ENCODE results near the gene FBXL17. TPM values are rescaled to one million over a fixed set of nuclear protein-coding genes. Genes with fewer than 3 reads are reported as not detected.

FBXL17 gene
- total RNA-seq, 1 experiment from 2014 or later = 5.3 TPM

GRCh38 chr5:107813559-107813958 lies 568.3 kb downstream of the FBXL17 start:
- Mint-ChIP-seq H3K9me3 (no peaks in the 10 kb centered on the region; a peak in 1 of 5 replicates), H3K4me1 (peaks cover 52 to 58% of the 10 kb centered on the region in 2 experiments), H3K27me3 (ENCODE audit: low read depth) (peaks cover 11% of the 10 kb centered on the region), H3K4me3 (no peak overlapping the region), H3K27ac (no peak overlapping the region), H3K36me3 (ENCODE audit: insufficient read depth in 1 of 3, low read depth in 3 of 3) (no peaks in the 10 kb centered on the region; a peak in 1 of 7 replicates)
- Histone ChIP-seq H3K14ac (ENCODE audit: insufficient read depth, low read length) (no peak overlapping the region), H3K9ac (ENCODE audit: extremely low read depth, insufficient read length, low read length) (no peak overlapping the region), H3K27ac (ENCODE audit: insufficient read length, low read depth, low read length) (no peak overlapping the region), H2BK20ac (ENCODE audit: low read depth, low read length, poor library complexity, severe bottlenecking) (no peak overlapping the region), H3K27me3 (ENCODE audit: insufficient read depth, low read length) (no peaks in the 10 kb centered on the region), H3K18ac (ENCODE audit: insufficient read length, low read depth, low read length) (no peak overlapping the region), H3K79me1 (ENCODE audit: insufficient read depth, low read depth, low read length, poor library complexity, severe bottlenecking) (no peaks in the 10 kb centered on the region), H2BK15ac (ENCODE audit: low read depth, low read length) (no peak overlapping the region), H3K79me2 (ENCODE audit: insufficient read depth, low read length) (no peaks in the 10 kb centered on the region), H4K20me1 (ENCODE audit: control insufficient read depth, insufficient read depth, insufficient read length) (no peaks in the 10 kb centered on the region), H2AK5ac (ENCODE audit: insufficient read length, low read length) (no peak overlapping the region), H4K91ac (ENCODE audit: insufficient read length, low read depth, low read length) (no peak overlapping the region), H2BK5ac (ENCODE audit: insufficient read length, low read length) (no peak overlapping the region), H3K23me2 (ENCODE audit: insufficient read length, low read depth, low read length, poor library complexity, severe bottlenecking) (peaks cover 2% of the 10 kb centered on the region), H2BK120ac (ENCODE audit: low read depth, low read length, poor library complexity, severe bottlenecking) (no peak overlapping the region), H3T11ph (ENCODE audit: low read length) (no peak overlapping the region), H2BK12ac (ENCODE audit: insufficient read length, low read depth, low read length) (no peak overlapping the region), H4K5ac (ENCODE audit: insufficient read length, low read depth, low read length) (no peak overlapping the region), H3K4ac (ENCODE audit: low read depth, low read length) (no peak overlapping the region), H2AFZ (ENCODE audit: low read length) (no peak overlapping the region), H4K8ac (replicated peaks; ENCODE audit: insufficient read length, low read depth, low read length) (no peak overlapping the region), H3K23ac (ENCODE audit: insufficient read length, low read depth, low read length) (no peak overlapping the region), H3K9me3 (ENCODE audit: control insufficient read depth, low read depth, low read length) (no peaks in the 10 kb centered on the region), H3K4me2 (ENCODE audit: insufficient read depth, insufficient read length, low read length) (no peak overlapping the region), H3K4me1 (ENCODE audit: insufficient read depth, low read length) (peaks cover 14% of the 10 kb centered on the region; the same call in 1 of the 2 replicates), H3K56ac (ENCODE audit: insufficient read length, low read depth, low read length) (no peak overlapping the region)
- no CpG with 5 or more reads among the region's 4 CpGs for WGBS (ENCODE audit: extremely low coverage, insufficient read length, low lambda C conversion rate)
- no peak for DNase-seq
- no peak for TF ChIP-seq CTCF (conservative IDR thresholded peaks at IDR 0.05)
